ENCODE measurements around the gene EPB41.
"Not testable (repeated sequence)": the region's sequence is repeated elsewhere in the genome, so short reads cannot be mapped to it uniquely, and the experiment has no call there.

EPB41 gene

DNA sequence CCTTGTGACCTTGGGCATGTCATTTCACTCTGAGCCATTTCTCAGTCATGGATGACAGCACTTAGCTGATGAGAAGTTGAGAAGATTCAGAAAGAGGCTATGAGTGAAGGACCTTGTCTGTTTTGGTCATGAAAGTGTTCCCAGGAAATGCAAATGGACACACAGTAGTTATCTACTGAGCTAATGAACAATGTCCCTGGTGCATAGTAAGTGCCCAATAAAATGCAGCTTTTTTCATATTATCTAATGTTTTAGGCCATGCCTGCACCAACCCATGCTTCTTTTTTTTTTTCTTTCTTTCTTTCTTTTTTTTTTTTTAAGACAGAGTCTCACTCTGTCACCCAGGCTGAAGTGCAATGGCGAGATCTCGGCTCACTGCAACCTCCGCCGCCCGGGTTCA, 44.4 kb upstream of the EPB41 start:
- Histone ChIP-seq H3K4me3 (IDR thresholded peaks at IDR 0.05; ENCODE audit: insufficient read depth, low read depth, low read length) (no peak overlapping the region), H3K27ac (no peak overlapping the region), H3K36me3 (ENCODE audit: insufficient read depth) (no peaks in the 10 kb centered on the region), H2AFZ (ENCODE audit: low read depth) (no peak overlapping the region), H3K79me2 (ENCODE audit: insufficient read depth, low read depth) (no peaks in the 10 kb centered on the region), H3K4me2 (no peak overlapping the region), H3K27me3 (ENCODE audit: insufficient read depth, low read depth) (no peaks in the 10 kb centered on the region; the same call in 1 of the 2 replicates), H4K20me1 (ENCODE audit: insufficient read depth) (no peaks in the 10 kb centered on the region), H3K9ac (no peak overlapping the region), H3K4me1 (ENCODE audit: low read depth, poor library complexity, severe bottlenecking) (no peaks in the 10 kb centered on the region)
- TF ChIP-seq, protein P1, sequence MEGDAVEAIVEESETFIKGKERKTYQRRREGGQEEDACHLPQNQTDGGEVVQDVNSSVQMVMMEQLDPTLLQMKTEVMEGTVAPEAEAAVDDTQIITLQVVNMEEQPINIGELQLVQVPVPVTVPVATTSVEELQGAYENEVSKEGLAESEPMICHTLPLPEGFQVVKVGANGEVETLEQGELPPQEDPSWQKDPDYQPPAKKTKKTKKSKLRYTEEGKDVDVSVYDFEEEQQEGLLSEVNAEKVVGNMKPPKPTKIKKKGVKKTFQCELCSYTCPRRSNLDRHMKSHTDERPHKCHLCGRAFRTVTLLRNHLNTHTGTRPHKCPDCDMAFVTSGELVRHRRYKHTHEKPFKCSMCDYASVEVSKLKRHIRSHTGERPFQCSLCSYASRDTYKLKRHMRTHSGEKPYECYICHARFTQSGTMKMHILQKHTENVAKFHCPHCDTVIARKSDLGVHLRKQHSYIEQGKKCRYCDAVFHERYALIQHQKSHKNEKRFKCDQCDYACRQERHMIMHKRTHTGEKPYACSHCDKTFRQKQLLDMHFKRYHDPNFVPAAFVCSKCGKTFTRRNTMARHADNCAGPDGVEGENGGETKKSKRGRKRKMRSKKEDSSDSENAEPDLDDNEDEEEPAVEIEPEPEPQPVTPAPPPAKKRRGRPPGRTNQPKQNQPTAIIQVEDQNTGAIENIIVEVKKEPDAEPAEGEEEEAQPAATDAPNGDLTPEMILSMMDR (conservative IDR thresholded peaks at IDR 0.05; ENCODE audit: low read depth, low read length), result no peak

DNA sequence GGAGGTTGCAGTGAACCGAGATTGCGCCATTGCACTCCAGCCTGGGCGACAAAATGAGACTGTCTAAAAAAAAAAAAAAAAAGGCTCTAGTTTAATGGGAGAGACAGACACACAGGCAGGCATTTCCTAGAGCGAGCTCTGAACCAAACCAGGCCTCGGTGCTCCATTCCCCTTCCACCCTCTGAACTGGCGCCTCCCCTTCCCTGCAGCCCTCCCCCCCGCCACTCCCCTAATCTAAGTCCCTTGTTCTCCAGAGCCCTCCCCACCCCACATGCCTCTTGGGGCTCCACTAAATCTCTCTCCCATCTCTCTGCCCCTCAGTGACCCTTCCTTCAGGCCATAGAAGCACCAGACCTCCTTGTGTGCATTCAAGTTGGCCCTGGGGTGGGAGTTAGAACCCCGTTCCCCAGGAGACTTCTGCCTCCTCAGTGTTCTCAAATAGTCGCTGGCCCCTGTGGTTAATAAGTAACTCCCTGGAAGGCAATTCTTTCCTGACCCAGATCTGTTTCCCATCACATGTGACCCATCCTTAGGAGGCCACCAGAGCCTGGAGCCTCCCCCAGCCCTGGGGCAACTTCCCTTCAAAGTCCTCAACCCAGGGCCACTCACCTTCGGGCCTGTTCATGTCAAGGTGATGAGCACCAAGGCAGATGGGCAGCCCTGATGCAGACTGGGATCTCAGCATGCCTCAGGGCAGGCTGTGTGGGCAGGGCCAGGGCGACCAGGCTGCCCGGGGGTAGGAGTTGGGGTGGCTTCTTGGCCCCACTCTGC, 42.6 kb upstream of the EPB41 start:
- Histone ChIP-seq H3K36me3 (ENCODE audit: insufficient read depth) (no peaks in the 10 kb centered on the region), H4K20me1 (ENCODE audit: insufficient read depth) (no peaks in the 10 kb centered on the region), H3K4me3 (IDR thresholded peaks at IDR 0.05; ENCODE audit: insufficient read depth, low read depth, low read length) (no peak overlapping the region), H2AFZ (ENCODE audit: low read depth) (no peak overlapping the region), H3K4me2 (no peak overlapping the region), H3K27ac (no peak overlapping the region), H3K4me1 (ENCODE audit: low read depth, poor library complexity, severe bottlenecking) (no peaks in the 10 kb centered on the region), H3K9ac (no peak overlapping the region), H3K27me3 (ENCODE audit: insufficient read depth, low read depth) (no peaks in the 10 kb centered on the region; the same call in 1 of the 2 replicates), H3K79me2 (ENCODE audit: insufficient read depth, low read depth) (no peaks in the 10 kb centered on the region)
- TF ChIP-seq, protein P1 (conservative IDR thresholded peaks at IDR 0.05; ENCODE audit: low read depth, low read length), result no peak

DNA sequence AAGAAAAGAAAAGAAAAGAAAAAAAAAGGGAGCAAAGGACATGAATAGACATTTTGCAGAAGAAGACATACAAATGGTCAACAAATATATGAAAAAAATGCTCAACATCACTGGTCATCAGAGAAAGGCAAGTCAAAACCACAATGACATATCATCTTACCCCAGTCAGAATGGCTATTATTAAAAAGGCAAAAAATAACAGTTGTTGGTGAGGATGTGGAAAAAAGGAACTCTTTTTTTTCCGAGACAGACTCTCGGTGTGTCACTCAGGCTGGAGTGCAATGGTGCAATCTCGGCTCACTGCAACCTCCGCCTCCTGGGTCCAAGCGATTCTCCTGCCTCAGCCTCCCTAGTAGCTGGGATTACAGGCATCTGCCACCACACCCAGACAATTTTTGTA, 39.2 kb upstream of the EPB41 start:
- not testable (repeated sequence) for H3K4me3 ChIP-seq (IDR thresholded peaks at IDR 0.05; ENCODE audit: insufficient read depth, low read depth, low read length); H3K27me3 ChIP-seq (ENCODE audit: insufficient read depth, low read depth); H4K20me1 ChIP-seq (ENCODE audit: insufficient read depth); H3K4me1 ChIP-seq (ENCODE audit: low read depth, poor library complexity, severe bottlenecking); H3K9ac ChIP-seq; H3K79me2 ChIP-seq (ENCODE audit: insufficient read depth, low read depth); H3K4me2 ChIP-seq; H2AFZ ChIP-seq (ENCODE audit: low read depth); H3K27ac ChIP-seq; H3K36me3 ChIP-seq (ENCODE audit: insufficient read depth)

DNA sequence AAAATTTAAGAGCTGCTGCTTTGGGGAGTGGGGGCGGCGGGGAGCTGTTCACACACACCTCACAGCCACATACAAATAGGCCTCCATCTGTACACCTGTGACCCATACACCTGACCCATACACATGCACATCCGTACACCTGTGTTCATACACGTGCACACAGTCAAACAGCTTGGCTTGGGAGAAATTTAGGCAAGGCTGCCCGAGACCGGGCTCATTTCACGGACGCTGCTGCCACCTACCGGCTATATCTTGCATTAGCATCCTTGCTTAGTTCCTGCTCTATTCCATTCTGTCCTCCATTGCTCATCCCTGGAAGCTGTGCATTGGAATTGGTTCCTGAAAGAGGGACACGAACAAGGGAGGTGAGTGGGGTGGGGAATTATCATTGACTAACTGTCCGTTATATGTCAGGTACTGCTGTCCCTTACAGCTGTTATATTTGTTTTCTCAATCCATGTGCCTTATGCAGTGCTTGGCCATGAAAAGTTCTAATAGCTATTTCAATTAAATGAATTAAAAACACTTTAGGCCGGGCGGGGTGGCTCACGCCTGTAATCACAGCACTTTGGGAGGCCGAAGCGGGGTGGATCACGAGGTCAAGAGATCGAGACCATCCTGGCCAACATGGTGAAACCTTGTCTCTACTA, 37.1 kb upstream of the EPB41 start:
- H3K36me3 ChIP-seq (ENCODE audit: insufficient read depth), result no peaks in the 10 kb centered on the region
- H3K27ac ChIP-seq, result no peak overlapping the region
- no peak overlapping the region for H3K9ac ChIP-seq
- H3K27me3 ChIP-seq (ENCODE audit: insufficient read depth, low read depth), result no peaks in the 10 kb centered on the region
- H3K4me2 ChIP-seq, result no peak overlapping the region
- H2AFZ ChIP-seq (ENCODE audit: low read depth), result peak overlapping the region; percentile 31; the same call in 1 of the 2 replicates
- H3K4me3 ChIP-seq (IDR thresholded peaks at IDR 0.05; ENCODE audit: insufficient read depth, low read depth, low read length), result no peak overlapping the region
- peaks cover 11% of the 10 kb centered on the region for H3K4me1 ChIP-seq (ENCODE audit: low read depth, poor library complexity, severe bottlenecking)
- TF ChIP-seq, protein P1 (conservative IDR thresholded peaks at IDR 0.05; ENCODE audit: low read depth, low read length), result peak; percentile 92
- H4K20me1 ChIP-seq (ENCODE audit: insufficient read depth), result no peaks in the 10 kb centered on the region
- no peaks in the 10 kb centered on the region for H3K79me2 ChIP-seq (ENCODE audit: insufficient read depth, low read depth)

DNA sequence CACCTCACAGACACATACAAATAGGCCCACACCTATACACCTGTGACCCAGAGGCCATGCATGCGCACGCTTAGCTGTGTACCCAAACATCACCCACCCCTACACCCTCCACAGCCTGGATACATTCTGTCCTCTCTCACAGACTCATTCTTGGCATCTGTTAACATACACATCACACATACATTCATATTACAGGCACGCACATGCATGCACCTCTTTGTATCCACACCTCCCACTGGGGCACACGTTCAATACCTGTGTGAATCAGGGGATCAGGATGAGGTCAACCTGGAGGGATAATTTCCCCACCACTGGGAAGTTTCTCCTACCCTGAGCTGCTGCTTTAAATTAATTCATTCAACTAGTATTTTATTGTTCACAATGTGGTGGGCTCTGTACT, 35.6 kb upstream of the EPB41 start:
- no peak overlapping the region for H3K4me3 ChIP-seq (IDR thresholded peaks at IDR 0.05; ENCODE audit: insufficient read depth, low read depth, low read length)

More for the DNA sequence above, 35.6 kb upstream of the EPB41 start:
- Histone ChIP-seq H3K36me3 (ENCODE audit: insufficient read depth) (no peaks in the 10 kb centered on the region), H3K4me2 (no peak overlapping the region), H3K79me2 (ENCODE audit: insufficient read depth, low read depth) (no peaks in the 10 kb centered on the region), H3K9ac (no peak overlapping the region), H3K4me1 (ENCODE audit: low read depth, poor library complexity, severe bottlenecking) (peaks cover 15% of the 10 kb centered on the region), H3K27ac (no peak overlapping the region), H2AFZ (ENCODE audit: low read depth) (no peak overlapping the region), H3K27me3 (ENCODE audit: insufficient read depth, low read depth) (no peaks in the 10 kb centered on the region), H4K20me1 (ENCODE audit: insufficient read depth) (no peaks in the 10 kb centered on the region)
- TF ChIP-seq, protein P1 (conservative IDR thresholded peaks at IDR 0.05; ENCODE audit: low read depth, low read length), result no peak

Measured in KMS-11 (cell line).